ENCODE data around the gene CLASRP. TPM values are rescaled to one million over a fixed set of nuclear protein-coding genes. Genes with fewer than 3 reads are reported as not detected.

Gene CLASRP
- total RNA-seq, 2 experiments from 2014 or later = 106 to 113 TPM

DNA sequence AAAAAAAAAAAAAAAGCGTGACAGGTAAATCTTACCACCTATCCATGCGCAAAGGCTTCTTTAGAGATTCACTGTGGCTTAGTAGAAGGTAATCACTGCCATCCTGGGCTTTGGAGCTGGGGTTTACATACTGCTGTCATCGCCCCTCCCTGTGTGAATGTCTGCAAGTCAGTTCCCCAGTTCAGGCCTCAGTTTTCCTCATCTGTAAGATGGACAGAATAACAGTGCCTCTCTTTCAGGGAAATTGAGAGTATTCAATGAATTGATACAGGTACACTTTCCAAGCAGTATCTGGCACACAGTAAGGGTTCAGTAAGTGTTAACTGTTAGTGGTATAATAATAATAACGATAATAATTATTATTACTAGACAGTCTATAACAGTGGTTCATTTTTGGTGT lies 35.4 kb upstream of the CLASRP start:
- H3K4me3 Mint-ChIP-seq = peak overlapping the region; percentile 32
- CTCF ChIA-PET = no interaction called here
- no peak for DNase-seq
- H3K27me3 Mint-ChIP-seq (ENCODE audit: low read depth) = no peaks in the 10 kb centered on the region
- no peaks in the 10 kb centered on the region for H3K9me3 Mint-ChIP-seq
- intact Hi-C loops (cut with micrococcal nuclease) = loop anchor here (5.0 kb wide), 4 partner anchors 54 to 579 kb away; partner anchors contain the start of genes GEMIN7, OPA3 and ZNF296
- no peak overlapping the region for H3K27ac Mint-ChIP-seq
- peaks cover 17% of the 10 kb centered on the region for H3K4me1 Mint-ChIP-seq (ENCODE audit: low read depth)
- peaks cover 25% of the 10 kb centered on the region for H3K36me3 Mint-ChIP-seq (ENCODE audit: low read depth)

DNA sequence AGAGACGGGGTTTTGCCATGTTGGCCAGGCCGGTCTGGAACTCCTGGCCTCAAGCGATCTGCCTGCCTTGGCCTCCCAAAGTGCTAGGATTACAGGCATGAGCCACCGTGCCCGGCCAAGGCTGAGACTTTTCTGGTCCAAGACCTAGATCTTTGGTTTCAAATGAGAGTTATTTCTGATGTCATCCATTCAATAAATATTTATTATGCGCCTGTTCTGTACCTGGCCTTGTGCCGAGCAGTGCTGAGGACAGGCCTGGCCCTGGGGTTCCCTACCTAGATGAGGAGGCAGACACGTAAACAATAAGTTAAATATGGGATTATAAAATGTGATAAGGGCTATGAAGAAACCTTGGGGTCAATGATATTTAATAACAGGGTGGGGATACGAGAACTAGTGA lies 33.1 kb upstream of the CLASRP start:
- Mint-ChIP-seq H3K27ac (no peak overlapping the region), H3K4me1 (ENCODE audit: low read depth) (peaks cover 17% of the 10 kb centered on the region), H3K27me3 (ENCODE audit: low read depth) (no peaks in the 10 kb centered on the region), H3K9me3 (no peaks in the 10 kb centered on the region), H3K36me3 (ENCODE audit: low read depth) (peaks cover 29% of the 10 kb centered on the region), H3K4me3 (no peak overlapping the region)
- no peak for DNase-seq
- CTCF ChIA-PET = no interaction called here
- intact Hi-C loops (cut with micrococcal nuclease) = no loop called here

DNA sequence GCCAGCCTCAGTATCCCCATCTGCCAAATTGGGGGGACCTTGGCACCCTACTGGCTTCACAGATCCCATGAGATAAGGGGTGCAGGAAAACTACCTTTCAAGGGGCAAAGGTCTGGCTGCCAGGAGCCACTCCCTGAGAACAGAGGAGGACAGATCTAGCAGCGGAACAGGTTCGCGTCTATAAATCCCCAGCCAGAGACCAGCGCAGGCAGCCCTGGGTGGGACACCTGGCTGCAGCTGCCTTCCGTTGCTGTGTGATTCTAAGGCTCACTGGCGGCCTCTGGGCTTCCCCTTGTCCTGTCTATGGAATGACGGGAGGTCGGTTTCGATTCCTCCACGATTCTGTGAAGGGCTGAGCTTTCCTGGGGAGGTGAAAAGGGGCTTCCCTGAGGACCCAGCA lies 30.3 kb upstream of the CLASRP start:
- CTCF ChIA-PET = no interaction called here
- Mint-ChIP-seq H3K4me1 (ENCODE audit: low read depth) (peaks cover 5% of the 10 kb centered on the region), H3K36me3 (ENCODE audit: low read depth) (peaks cover 20% of the 10 kb centered on the region), H3K27ac (no peak overlapping the region), H3K27me3 (ENCODE audit: low read depth) (no peaks in the 10 kb centered on the region), H3K9me3 (no peaks in the 10 kb centered on the region), H3K4me3 (no peak overlapping the region)
- DNase-seq = no peak
- intact Hi-C loops (cut with micrococcal nuclease) = no loop called here

DNA sequence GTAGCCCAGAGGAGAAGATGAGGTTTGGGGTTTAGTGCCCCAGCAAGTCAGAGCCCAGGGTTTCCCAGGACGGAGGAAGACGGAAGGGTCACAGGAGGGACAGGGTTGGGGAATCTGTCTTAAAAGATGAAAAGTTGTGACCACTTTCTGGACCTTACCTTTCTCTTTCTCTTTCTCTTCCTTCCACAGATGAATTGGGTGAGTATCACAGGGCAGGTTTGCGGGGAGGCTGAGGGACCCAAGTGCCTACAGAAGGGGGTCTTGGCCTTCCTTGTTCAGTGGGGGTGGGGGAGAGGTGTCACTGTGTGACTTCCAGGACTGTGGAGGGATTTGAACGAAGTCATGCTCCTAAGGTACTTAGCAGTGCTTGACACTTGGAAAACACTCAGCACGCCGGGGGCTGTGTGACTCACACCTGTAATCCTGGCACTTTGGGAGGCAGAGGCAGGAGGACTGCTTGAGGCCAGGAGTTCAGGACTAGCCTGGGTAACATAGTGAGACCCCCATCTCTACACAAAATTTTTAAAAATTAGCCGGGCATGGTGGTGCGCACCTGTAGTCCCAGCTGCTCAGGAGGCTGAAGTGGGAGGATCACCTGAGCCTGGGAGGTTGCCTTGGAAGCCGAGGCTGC lies 29.1 kb upstream of the CLASRP start:
- Mint-ChIP-seq H3K9me3 (no peaks in the 10 kb centered on the region), H3K27me3 (ENCODE audit: low read depth) (no peaks in the 10 kb centered on the region), H3K27ac (no peak overlapping the region), H3K4me3 (no peak overlapping the region), H3K36me3 (ENCODE audit: low read depth) (peaks cover 20% of the 10 kb centered on the region), H3K4me1 (ENCODE audit: low read depth) (peaks cover 5% of the 10 kb centered on the region)
- CTCF ChIA-PET = no interaction called here
- no peak for DNase-seq
- intact Hi-C loops (cut with micrococcal nuclease) = no loop called here

DNA sequence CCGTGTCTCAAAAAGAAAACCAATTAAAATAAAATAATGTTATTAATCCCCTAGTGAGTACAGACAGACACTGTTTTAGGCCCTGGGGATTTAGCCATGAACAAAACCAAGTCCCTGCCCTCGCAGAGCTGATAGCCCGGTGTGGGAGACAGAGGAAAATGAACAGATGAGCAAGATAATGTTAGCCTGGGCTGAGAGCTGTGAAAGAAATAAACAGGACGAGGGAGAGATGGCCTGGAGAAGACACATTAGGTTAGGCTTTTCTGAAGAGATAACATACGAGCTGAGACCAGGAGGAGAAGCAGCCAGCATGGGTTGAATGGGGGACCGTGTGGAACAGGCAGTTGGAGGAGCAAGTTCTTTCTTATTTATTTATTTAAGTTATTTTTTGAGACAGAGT lies 28.5 kb upstream of the CLASRP start:
- H3K27me3 Mint-ChIP-seq (ENCODE audit: low read depth) = no peaks in the 10 kb centered on the region
- intact Hi-C loops (cut with micrococcal nuclease) = no loop called here
- CTCF ChIA-PET = no interaction called here
- no peak overlapping the region for H3K27ac Mint-ChIP-seq
- no peak for DNase-seq
- peaks cover 20% of the 10 kb centered on the region for H3K36me3 Mint-ChIP-seq (ENCODE audit: low read depth)
- no peaks in the 10 kb centered on the region for H3K9me3 Mint-ChIP-seq
- H3K4me1 Mint-ChIP-seq (ENCODE audit: low read depth) = peaks cover 5% of the 10 kb centered on the region
- no peak overlapping the region for H3K4me3 Mint-ChIP-seq

DNA sequence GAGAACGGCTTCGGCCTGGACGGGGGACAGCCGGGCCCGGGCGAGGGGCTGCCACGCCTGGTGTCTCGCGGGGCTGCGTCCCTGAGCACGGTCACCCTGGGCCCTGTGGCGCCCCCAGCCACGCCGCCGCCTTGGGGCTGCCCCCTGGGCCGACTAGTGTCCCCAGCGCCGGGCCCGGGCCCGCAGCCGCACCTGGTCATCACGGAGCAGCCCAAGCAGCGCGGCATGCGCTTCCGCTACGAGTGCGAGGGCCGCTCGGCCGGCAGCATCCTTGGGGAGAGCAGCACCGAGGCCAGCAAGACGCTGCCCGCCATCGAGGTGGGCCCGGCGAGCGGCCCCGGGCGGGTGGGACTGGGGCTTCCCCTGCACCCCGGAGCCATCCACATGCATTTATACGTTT lies 26.9 kb upstream of the CLASRP start:
- intact Hi-C loops (cut with micrococcal nuclease) = no loop called here
- Mint-ChIP-seq H3K27me3 (ENCODE audit: low read depth) (no peaks in the 10 kb centered on the region), H3K27ac (no peak overlapping the region), H3K4me1 (ENCODE audit: low read depth) (peaks cover 6% of the 10 kb centered on the region), H3K9me3 (no peaks in the 10 kb centered on the region), H3K36me3 (ENCODE audit: low read depth) (peaks cover 16% of the 10 kb centered on the region), H3K4me3 (no peak overlapping the region)
- no peak for DNase-seq
- CTCF ChIA-PET = no interaction called here

DNA sequence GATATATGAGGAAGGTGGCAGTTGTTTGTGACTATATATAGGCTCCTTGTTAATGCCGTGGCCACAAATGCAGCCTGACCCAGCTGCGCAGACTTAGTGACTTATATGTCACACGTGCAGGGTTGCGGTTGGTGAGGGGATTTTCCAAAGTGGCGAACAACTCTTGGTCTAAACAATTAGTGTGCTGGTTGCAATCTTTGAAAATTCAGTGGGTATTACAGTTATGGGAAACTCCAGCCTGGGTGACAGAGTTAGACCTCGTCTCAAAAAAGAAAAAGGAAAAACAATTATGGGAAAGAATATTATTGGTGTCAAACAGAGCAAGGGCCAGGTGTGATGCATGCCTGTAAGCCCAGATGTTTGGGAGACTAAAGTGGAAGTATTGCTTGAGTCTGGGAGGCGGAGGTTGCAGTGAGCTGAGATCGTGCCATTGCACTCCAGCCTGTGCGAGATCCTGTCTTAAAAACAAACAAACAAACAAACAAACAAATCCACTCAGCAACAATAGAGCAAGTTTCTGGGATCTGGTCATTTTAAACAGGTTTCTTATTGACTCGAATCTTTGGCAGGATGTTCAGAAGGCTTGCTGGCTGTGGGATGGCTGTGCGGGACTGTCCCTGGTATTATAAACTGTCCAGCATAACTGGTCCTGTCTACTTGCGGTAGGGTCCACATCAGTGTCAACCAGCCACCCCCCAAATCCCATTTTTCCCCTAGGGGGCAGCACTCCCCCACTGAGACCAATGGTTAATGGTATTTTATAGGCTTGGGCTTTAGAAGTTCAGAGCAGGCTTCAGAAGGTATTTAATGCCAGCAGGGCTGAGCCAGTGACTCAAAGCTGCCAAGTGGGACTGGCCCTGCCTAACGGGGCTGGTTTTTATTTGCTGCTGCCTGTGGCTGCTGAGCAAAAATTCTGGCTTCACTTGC lies 22.2 kb upstream of the CLASRP start:
- no peak overlapping the region for H3K4me3 Mint-ChIP-seq
- CTCF ChIA-PET = interaction anchor here (0.6 to 1.4 kb wide), 3 partner anchors 11 to 48 kb away, joined by 3 read pairs; no protein-coding TSS in a partner anchor
- peaks cover 14% of the 10 kb centered on the region for H3K36me3 Mint-ChIP-seq (ENCODE audit: low read depth)
- H3K27me3 Mint-ChIP-seq (ENCODE audit: low read depth) = no peaks in the 10 kb centered on the region
- peak overlapping the region; percentile 32 for H3K27ac Mint-ChIP-seq
- H3K4me1 Mint-ChIP-seq (ENCODE audit: low read depth) = peaks cover 6% of the 10 kb centered on the region
- intact Hi-C loops (cut with micrococcal nuclease) = no loop called here
- no peaks in the 10 kb centered on the region for H3K9me3 Mint-ChIP-seq
- DNase-seq = peak; percentile 73

DNA sequence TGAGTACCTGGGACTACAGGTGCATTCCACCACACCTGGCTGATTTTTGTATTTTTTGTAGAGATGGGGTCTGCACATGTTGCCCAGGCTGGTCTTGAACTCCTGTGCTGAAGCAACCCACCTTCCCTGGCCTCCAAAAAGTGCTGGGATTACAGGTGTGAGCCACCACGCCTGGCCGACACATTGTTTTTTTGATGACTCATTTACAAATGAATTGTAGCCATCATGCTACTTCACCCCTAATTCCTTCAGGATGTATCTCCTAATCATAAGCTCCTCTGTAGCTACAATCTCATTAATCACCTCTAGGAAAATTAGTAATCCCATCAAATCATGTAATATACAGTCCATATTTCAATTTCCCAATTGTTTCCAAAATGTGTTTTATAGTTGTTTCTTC lies 19.7 kb upstream of the CLASRP start:
- H3K36me3 Mint-ChIP-seq (ENCODE audit: low read depth) = peaks cover 18% of the 10 kb centered on the region
- DNase-seq = no peak
- intact Hi-C loops (cut with micrococcal nuclease) = no loop called here
- no peak overlapping the region for H3K27ac Mint-ChIP-seq
- no peaks in the 10 kb centered on the region for H3K27me3 Mint-ChIP-seq (ENCODE audit: low read depth)
- peaks cover 6% of the 10 kb centered on the region for H3K4me1 Mint-ChIP-seq (ENCODE audit: low read depth)
- CTCF ChIA-PET = interaction anchor here (0.7 kb wide), 1 partner anchor 47 kb away, joined by 3 read pairs; no protein-coding TSS in a partner anchor
- no peak overlapping the region for H3K4me3 Mint-ChIP-seq
- no peaks in the 10 kb centered on the region for H3K9me3 Mint-ChIP-seq

DNA sequence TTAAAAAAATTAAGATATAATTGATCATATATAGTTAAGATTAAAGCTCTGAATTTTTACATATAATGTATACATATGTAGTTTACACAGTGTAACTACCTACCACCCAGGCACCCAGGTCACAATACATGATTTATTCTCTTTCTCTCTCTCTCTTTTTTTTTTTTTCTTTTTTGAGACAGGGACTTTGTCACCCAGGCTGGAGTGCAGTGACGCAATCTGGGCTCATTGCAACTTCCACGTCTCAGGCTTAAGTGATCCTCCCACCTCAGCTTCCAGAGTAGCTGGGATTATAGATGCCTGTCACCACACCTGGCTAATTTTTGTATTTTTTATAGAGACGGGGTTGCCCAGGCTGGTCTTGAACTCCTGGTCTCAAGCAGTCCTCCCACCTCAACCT lies 18.8 kb upstream of the CLASRP start:
- no peak for DNase-seq
- H3K27me3 Mint-ChIP-seq (ENCODE audit: low read depth) = no peaks in the 10 kb centered on the region
- CTCF ChIA-PET = interaction anchor here (1.0 kb wide), 1 partner anchor 40 kb away, joined by 3 read pairs; no protein-coding TSS in a partner anchor
- H3K27ac Mint-ChIP-seq = no peak overlapping the region
- H3K36me3 Mint-ChIP-seq (ENCODE audit: low read depth) = peaks cover 20% of the 10 kb centered on the region
- H3K4me1 Mint-ChIP-seq (ENCODE audit: low read depth) = peaks cover 6% of the 10 kb centered on the region
- H3K4me3 Mint-ChIP-seq = no peak overlapping the region
- H3K9me3 Mint-ChIP-seq = no peaks in the 10 kb centered on the region
- intact Hi-C loops (cut with micrococcal nuclease) = no loop called here

DNA sequence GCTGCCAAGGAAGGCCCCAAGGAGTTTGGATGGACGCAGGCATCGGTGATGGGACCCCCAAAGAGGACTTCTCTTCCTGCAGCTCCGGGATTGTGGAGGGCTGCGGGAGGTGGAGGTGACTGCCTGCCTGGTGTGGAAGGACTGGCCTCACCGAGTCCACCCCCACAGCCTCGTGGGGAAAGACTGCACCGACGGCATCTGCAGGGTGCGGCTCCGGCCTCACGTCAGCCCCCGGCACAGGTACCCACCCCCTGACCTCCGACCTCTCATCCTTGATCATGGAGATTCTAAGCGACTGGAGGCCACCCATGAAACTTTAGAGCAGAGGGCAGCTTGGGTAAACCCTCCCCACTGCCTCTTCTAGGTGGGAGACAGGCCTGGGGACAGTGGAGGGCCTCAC lies 16.9 kb upstream of the CLASRP start:
- no peaks in the 10 kb centered on the region for H3K4me1 Mint-ChIP-seq (ENCODE audit: low read depth)
- no peak overlapping the region for H3K27ac Mint-ChIP-seq
- CTCF ChIA-PET = no interaction called here
- H3K36me3 Mint-ChIP-seq (ENCODE audit: low read depth) = peaks cover 18% of the 10 kb centered on the region
- H3K27me3 Mint-ChIP-seq (ENCODE audit: low read depth) = no peaks in the 10 kb centered on the region
- no peak overlapping the region for H3K4me3 Mint-ChIP-seq
- H3K9me3 Mint-ChIP-seq = no peaks in the 10 kb centered on the region
- no peak for DNase-seq
- intact Hi-C loops (cut with micrococcal nuclease) = no loop called here

DNA sequence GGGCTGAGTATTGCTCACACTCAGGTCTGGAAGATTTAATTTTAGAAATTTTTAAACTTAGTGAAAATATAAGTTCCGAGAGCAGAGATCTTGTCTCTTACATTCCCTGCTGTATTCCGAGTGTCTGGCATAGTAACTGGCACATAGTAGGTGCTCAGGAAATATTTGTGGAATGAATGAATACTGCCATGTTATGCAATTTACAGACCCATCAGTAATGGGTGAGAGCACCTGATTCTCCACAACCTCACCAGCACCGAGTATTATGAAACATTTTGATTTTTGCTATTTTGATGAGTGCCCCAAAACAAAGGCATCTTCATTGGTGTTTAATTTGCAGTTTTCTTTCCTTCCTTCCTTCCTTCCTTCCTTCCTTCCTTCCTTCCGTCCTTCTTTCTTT lies 15.8 kb upstream of the CLASRP start:
- Mint-ChIP-seq H3K4me1 (ENCODE audit: low read depth) (no peaks in the 10 kb centered on the region), H3K27ac (no peak overlapping the region), H3K27me3 (ENCODE audit: low read depth) (no peaks in the 10 kb centered on the region), H3K36me3 (ENCODE audit: low read depth) (peaks cover 21% of the 10 kb centered on the region), H3K9me3 (no peaks in the 10 kb centered on the region), H3K4me3 (no peak overlapping the region)
- intact Hi-C loops (cut with micrococcal nuclease) = no loop called here
- CTCF ChIA-PET = interaction anchor here (0.6 kb wide), 1 partner anchor 224 kb away, joined by 3 read pairs; no protein-coding TSS in a partner anchor
- DNase-seq = no peak

DNA sequence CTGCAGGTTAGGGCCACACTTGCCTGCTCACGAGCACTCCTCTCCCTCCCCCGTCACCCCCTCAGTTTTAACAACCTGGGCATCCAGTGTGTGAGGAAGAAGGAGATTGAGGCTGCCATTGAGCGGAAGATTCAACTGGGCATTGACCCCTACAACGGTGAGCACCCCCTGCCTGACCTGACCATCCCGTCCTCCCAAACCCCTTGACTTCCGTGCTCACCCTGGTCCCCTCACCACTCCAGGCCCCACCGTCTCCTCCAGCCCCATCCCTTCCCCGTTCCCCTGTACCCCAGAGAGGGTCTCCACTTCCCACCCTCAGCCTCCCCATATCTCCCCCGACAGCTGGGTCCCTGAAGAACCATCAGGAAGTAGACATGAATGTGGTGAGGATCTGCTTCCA lies 13.6 kb upstream of the CLASRP start:
- no peaks in the 10 kb centered on the region for H3K4me1 Mint-ChIP-seq (ENCODE audit: low read depth)
- intact Hi-C loops (cut with micrococcal nuclease) = no loop called here
- CTCF ChIA-PET = no interaction called here
- H3K36me3 Mint-ChIP-seq (ENCODE audit: low read depth) = peaks cover 24% of the 10 kb centered on the region
- DNase-seq = no peak
- no peak overlapping the region for H3K4me3 Mint-ChIP-seq
- H3K27ac Mint-ChIP-seq = no peak overlapping the region
- H3K27me3 Mint-ChIP-seq (ENCODE audit: low read depth) = no peaks in the 10 kb centered on the region
- no peaks in the 10 kb centered on the region for H3K9me3 Mint-ChIP-seq

DNA sequence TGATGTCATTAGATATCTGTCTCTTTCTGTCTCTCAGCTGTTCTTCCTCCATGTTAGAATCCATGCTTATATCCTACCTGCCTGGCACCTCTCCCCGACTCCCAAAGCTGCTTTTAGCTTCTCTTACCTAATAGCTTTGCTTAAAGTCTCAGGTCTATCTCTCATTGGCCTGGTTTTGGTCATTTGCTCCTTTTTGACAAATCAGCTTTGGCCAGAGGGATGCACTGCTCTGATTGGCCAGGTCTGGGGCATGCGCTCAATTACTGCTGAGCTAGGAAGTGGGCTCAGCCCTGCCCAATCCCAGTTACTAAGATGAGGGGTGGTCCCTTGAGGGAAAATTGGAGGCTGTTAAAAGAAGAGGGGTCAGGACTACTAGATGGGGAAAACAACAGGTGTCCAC lies 11.5 kb upstream of the CLASRP start:
- CTCF ChIA-PET = interaction anchor here (0.7 to 1.0 kb wide), 4 partner anchors 11 to 213 kb away, joined by 3 read pairs; no protein-coding TSS in a partner anchor
- intact Hi-C loops (cut with micrococcal nuclease) = no loop called here
- no peak overlapping the region for H3K27ac Mint-ChIP-seq

More for the DNA sequence above, 11.5 kb upstream of the CLASRP start:
- Mint-ChIP-seq H3K27me3 (ENCODE audit: low read depth) (no peaks in the 10 kb centered on the region), H3K4me3 (no peak overlapping the region), H3K9me3 (no peaks in the 10 kb centered on the region), H3K36me3 (ENCODE audit: low read depth) (peaks cover 28% of the 10 kb centered on the region), H3K4me1 (ENCODE audit: low read depth) (no peaks in the 10 kb centered on the region)
- no peak for DNase-seq

All from activated naive CD4-positive, alpha-beta T cell treated with anti-CD3 and anti-CD28 coated beads for 36 hours (primary cell).